H1 (cell line): ENCODE data around the gene DZIP1L.

Experiments
- CHD1 ChIP-seq: IDR thresholded peaks from 2 replicates; pipeline ENCODE4 v1.6.1; 2012; ENCODE audit warnings: low read depth, low read length, improper control_type of control experiment
- CREB1 ChIP-seq: IDR thresholded peaks from 2 replicates; pipeline ENCODE4 v1.6.1; 2012; ENCODE audit warnings: inconsistent platforms
- CTCF ChIP-seq, 3 experiments: IDR thresholded peaks; 1 replicate in 2 of 3; 2 replicates in 1 of 3; pipeline versions ENCODE4 v1.5.1 to v1.6.1; 2011; ENCODE audit warnings: low read length in 3 of 3, mild to moderate bottlenecking in 3 of 3, inconsistent platforms in 2 of 3, low read depth in 1 of 3, moderate library complexity in 1 of 3; ENCODE audit not compliant: insufficient read depth in 1 of 3; ENCODE audit errors: control extremely low read depth in 1 of 3
- E2F6 ChIP-seq: IDR thresholded peaks from 2 replicates; pipeline ENCODE4 v1.6.1; 2012; ENCODE audit warnings: inconsistent platforms
- EZH2 ChIP-seq: fragments of 200-600 bp; sonication (generic); IDR thresholded peaks from 2 replicates; pipeline ENCODE4 v1.7.1; 2012; ENCODE audit warnings: low read depth, mild to moderate bottlenecking, moderate library complexity, low read length, inconsistent platforms; ENCODE audit not compliant: severe bottlenecking
- FOSL1 ChIP-seq: IDR thresholded peaks from 2 replicates; pipeline ENCODE4 v1.6.1; 2011; ENCODE audit warnings: mild to moderate bottlenecking, low read depth, low read length, moderate library complexity; ENCODE audit not compliant: insufficient read depth
- GABPA ChIP-seq: IDR thresholded peaks from 2 replicates; pipeline ENCODE4 v1.6.1; 2011; ENCODE audit warnings: mild to moderate bottlenecking, low read length, moderate library complexity, borderline replicate concordance; ENCODE audit not compliant: insufficient read depth
- MAFK ChIP-seq: IDR thresholded peaks from 2 replicates; pipeline ENCODE4 v1.6.1; 2012; ENCODE audit warnings: low read depth, mild to moderate bottlenecking, improper control_type of control experiment, low read length
- MAX ChIP-seq: IDR thresholded peaks from 2 replicates; pipeline ENCODE4 v1.6.1; 2012; ENCODE audit warnings: inconsistent platforms
- POLR2AphosphoS5 ChIP-seq: IDR thresholded peaks from 2 replicates; pipeline ENCODE4 v1.6.1; 2011; ENCODE audit warnings: low read depth, low read length
- RFX5 ChIP-seq: IDR thresholded peaks from 2 replicates; pipeline ENCODE4 v1.6.1; 2011; ENCODE audit warnings: low read depth, low read length, improper control_type of control experiment, borderline replicate concordance
- SIN3A ChIP-seq, 2 experiments: IDR thresholded peaks in 1 of 2; conservative IDR thresholded peaks in 1 of 2; 2 replicates each; pipeline ENCODE4 v1.6.1; 2011 to 2012; ENCODE audit warnings: low read length in 2 of 2, improper control_type of control experiment in 1 of 2, low read depth in 1 of 2, mild to moderate bottlenecking in 1 of 2

GRCh38 chr3:138047596-138048158 lies 67.7 kb downstream of the DZIP1L start:
- no peak for TF ChIP-seq SIN3A (conservative IDR thresholded peaks at IDR 0.05 in 1 of 2, IDR thresholded peaks at IDR 0.05 in 1 of 2; ENCODE audit: low read depth in 1 of 2, low read length in 2 of 2)
- TF ChIP-seq FOSL1 = no peak
- no peak for TF ChIP-seq CTCF (IDR thresholded peaks at IDR 0.05; ENCODE audit: control extremely low read depth in 1 of 3, insufficient read depth in 1 of 3, low read depth in 1 of 3, low read length in 3 of 3)
- TF ChIP-seq CREB1 = no peak
- no peak for TF ChIP-seq POLR2AphosphoS5
- no peak for TF ChIP-seq EZH2
- no peak for TF ChIP-seq MAX
- no peak for TF ChIP-seq MAFK
- TF ChIP-seq CHD1 = no peak
- no peak for TF ChIP-seq GABPA
- no peak for TF ChIP-seq RFX5
- no peak for TF ChIP-seq E2F6
